ENCODE data around the gene H6PD. TPM values are rescaled to one million over a fixed set of nuclear protein-coding genes. Genes with fewer than 3 reads are reported as not detected.
A peak's percentile ranks its signal among the peaks of the same experiment; 100 is the strongest.

Gene H6PD
- total RNA-seq, 4 donors from 2014 or later: 27.0 to 62.2 (median 44.0) TPM

- H3K27ac ChIP-seq: peak overlapping the region in 3 of 4 donors; percentile 71 to 74 (median 71)
- no peak for TF ChIP-seq CTCF (IDR thresholded peaks at IDR 0.05)
- TF ChIP-seq POLR2A (IDR thresholded peaks at IDR 0.05): no peak
- TF ChIP-seq EP300 (IDR thresholded peaks at IDR 0.05): no peak
- TF ChIP-seq POLR2AphosphoS5 (IDR thresholded peaks at IDR 0.05): no peak
- no peak overlapping the region for H3K4me3 ChIP-seq
- H3K4me1 ChIP-seq: peaks cover 4 to 95% (median 36%) of the 10 kb centered on the region in 3 donors
- peaks cover 0 to 46% of the 10 kb centered on the region in 2 donors for H3K36me3 ChIP-seq
- no peak for ATAC-seq
- 67 to 75% methylated on average over 1 to 3 of the region's 3 CpGs for WGBS, 2 donors (ENCODE audit: low coverage in 1 of 2)
- H3K27me3 ChIP-seq: no peaks in the 10 kb centered on the region
- H3K9me3 ChIP-seq: no peaks in the 10 kb centered on the region
Observed at GRCh38 chr1:9249263-9249533, 14.6 kb downstream of the H6PD start.

- WGBS, 2 donors (ENCODE audit: low coverage in 1 of 2): 60% methylated on average over 3 of the region's 17 CpGs; no CpG with 5 or more reads in 1 of the 2 donors
- peaks cover 4 to 95% (median 30%) of the 10 kb centered on the region in 3 donors for H3K4me1 ChIP-seq
- H3K9me3 ChIP-seq: no peaks in the 10 kb centered on the region
- no peaks in the 10 kb centered on the region for H3K27me3 ChIP-seq
- peak overlapping the region in 3 of 4 donors; percentile 71 to 74 (median 71) for H3K27ac ChIP-seq
- no peak overlapping the region for H3K4me3 ChIP-seq
- ATAC-seq: peak; percentile 50
- TF ChIP-seq POLR2AphosphoS5 (IDR thresholded peaks at IDR 0.05) (no peak), EP300 (IDR thresholded peaks at IDR 0.05) (no peak), POLR2A (IDR thresholded peaks at IDR 0.05) (no peak), CTCF (IDR thresholded peaks at IDR 0.05) (peak in 3 of 4 experiments; percentile 47 to 71 (median 47))
- H3K36me3 ChIP-seq: peaks cover 0 to 49% of the 10 kb centered on the region in 2 donors
Observed at GRCh38 chr1:9249534-9250410, 15.2 kb downstream of the H6PD start.

GRCh38 chr1:9250411-9251381 lies 16.1 kb downstream of the H6PD start:
- H3K4me1 ChIP-seq: peaks cover 4 to 89% (median 29%) of the 10 kb centered on the region in 3 donors
- WGBS, 2 donors (ENCODE audit: low coverage in 1 of 2): 29 to 40% methylated on average over 1 to 3 of the region's 21 CpGs
- H3K27me3 ChIP-seq: no peaks in the 10 kb centered on the region
- no peaks in the 10 kb centered on the region for H3K9me3 ChIP-seq
- ATAC-seq: no peak
- H3K36me3 ChIP-seq: peaks cover 0 to 46% of the 10 kb centered on the region in 2 donors
- H3K27ac ChIP-seq: peak overlapping the region; percentile 6 to 74 (median 71)
- peak overlapping the region in 1 of 2 donors; percentile 15 for H3K4me3 ChIP-seq
- no peak for TF ChIP-seq CTCF (IDR thresholded peaks at IDR 0.05)
- TF ChIP-seq EP300 (IDR thresholded peaks at IDR 0.05): no peak
- TF ChIP-seq POLR2A (IDR thresholded peaks at IDR 0.05): no peak
- peak; percentile 52 for TF ChIP-seq POLR2AphosphoS5 (IDR thresholded peaks at IDR 0.05)

- 40 to 50% methylated on average over 1 to 2 of the region's 6 CpGs for WGBS, 2 donors (ENCODE audit: low coverage in 1 of 2)
Observed at GRCh38 chr1:9251501-9251900, 16.9 kb downstream of the H6PD start.

More at GRCh38 chr1:9251501-9251900, 16.9 kb downstream of the H6PD start:
- no peak for ATAC-seq
- H3K27ac ChIP-seq: peak overlapping the region; percentile 6 to 74 (median 71)
- peaks cover 4 to 83% (median 29%) of the 10 kb centered on the region in 3 donors for H3K4me1 ChIP-seq
- H3K4me3 ChIP-seq: peak overlapping the region in 1 of 2 donors; percentile 15
- H3K27me3 ChIP-seq: no peaks in the 10 kb centered on the region
- no peak for TF ChIP-seq EP300 (IDR thresholded peaks at IDR 0.05)
- no peak for TF ChIP-seq POLR2AphosphoS5 (IDR thresholded peaks at IDR 0.05)
- TF ChIP-seq POLR2A (IDR thresholded peaks at IDR 0.05): no peak
- no peak for TF ChIP-seq CTCF (IDR thresholded peaks at IDR 0.05)
- H3K36me3 ChIP-seq: peaks cover 0 to 45% of the 10 kb centered on the region in 2 donors
- H3K9me3 ChIP-seq: no peaks in the 10 kb centered on the region

All from gastroesophageal sphincter (tissue), 4 donors.